ENCODE results near the gene GSTK1.

DNA sequence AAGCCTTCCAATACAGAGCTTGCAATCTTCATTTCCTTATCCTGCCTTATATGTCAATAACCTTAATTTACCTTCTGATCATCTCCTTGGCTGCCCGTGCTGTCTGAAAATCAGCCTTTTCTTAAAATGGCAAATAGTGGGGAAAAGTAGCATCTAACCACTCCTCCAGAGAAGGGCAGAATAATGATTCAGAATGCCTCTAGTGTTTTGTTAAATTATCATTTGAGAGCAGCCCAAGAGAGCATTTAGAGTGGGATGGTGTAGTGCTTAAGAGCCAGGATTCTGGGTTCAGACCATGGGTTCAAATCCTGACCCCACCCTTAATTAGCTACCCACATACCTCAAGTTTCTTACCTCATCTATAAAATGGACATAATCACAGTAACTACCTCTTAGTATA is 16.9 kb downstream of the GSTK1 start:
- TF ChIP-seq, protein P1, sequence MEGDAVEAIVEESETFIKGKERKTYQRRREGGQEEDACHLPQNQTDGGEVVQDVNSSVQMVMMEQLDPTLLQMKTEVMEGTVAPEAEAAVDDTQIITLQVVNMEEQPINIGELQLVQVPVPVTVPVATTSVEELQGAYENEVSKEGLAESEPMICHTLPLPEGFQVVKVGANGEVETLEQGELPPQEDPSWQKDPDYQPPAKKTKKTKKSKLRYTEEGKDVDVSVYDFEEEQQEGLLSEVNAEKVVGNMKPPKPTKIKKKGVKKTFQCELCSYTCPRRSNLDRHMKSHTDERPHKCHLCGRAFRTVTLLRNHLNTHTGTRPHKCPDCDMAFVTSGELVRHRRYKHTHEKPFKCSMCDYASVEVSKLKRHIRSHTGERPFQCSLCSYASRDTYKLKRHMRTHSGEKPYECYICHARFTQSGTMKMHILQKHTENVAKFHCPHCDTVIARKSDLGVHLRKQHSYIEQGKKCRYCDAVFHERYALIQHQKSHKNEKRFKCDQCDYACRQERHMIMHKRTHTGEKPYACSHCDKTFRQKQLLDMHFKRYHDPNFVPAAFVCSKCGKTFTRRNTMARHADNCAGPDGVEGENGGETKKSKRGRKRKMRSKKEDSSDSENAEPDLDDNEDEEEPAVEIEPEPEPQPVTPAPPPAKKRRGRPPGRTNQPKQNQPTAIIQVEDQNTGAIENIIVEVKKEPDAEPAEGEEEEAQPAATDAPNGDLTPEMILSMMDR (IDR thresholded peaks at IDR 0.05), result no peak
- no peak for TF ChIP-seq POLR2A (IDR thresholded peaks at IDR 0.05)

All from heart left ventricle (tissue), 13 donors.